GM23248 (cell line): Measurements from ENCODE around the gene TMX1. TPM values are rescaled to one million over a fixed set of nuclear protein-coding genes. Genes with fewer than 3 reads are reported as not detected.

Source experiments
- DNase-seq: peaks from one replicate; pipeline ENCODE4 v3.0.0-alpha.2; 2015
- H2AFZ ChIP-seq: fragments of 200-600 bp; sonication (generic); 2 replicates; pipeline ENCODE4 v1.6.1; 2016; ENCODE audit warnings: antibody characterized with exemption
- H3F3A ChIP-seq: fragments of 200-600 bp; sonication (generic); 2 replicates; pipeline ENCODE4 v1.6.1; 2016; ENCODE audit warnings: mild to moderate bottlenecking, antibody characterized with exemption, mixed run types; ENCODE audit not compliant: insufficient read depth
- H3K27ac ChIP-seq: fragments of 200-600 bp; sonication (generic); 2 replicates; pipeline ENCODE4 v1.5.1; 2016; ENCODE audit warnings: mild to moderate bottlenecking
- H3K27me3 ChIP-seq: fragments of 200-600 bp; sonication (generic); replicated peaks from 2 replicates; pipeline ENCODE4 v1.6.1; 2016; ENCODE audit warnings: mild to moderate bottlenecking; ENCODE audit not compliant: insufficient read depth
- H3K36me3 ChIP-seq: fragments of 200-600 bp; sonication (generic); 2 replicates; pipeline ENCODE4 v1.6.1; 2016; ENCODE audit warnings: low read depth, mild to moderate bottlenecking
- H3K4me1 ChIP-seq: fragments of 200-600 bp; sonication (generic); 2 replicates; pipeline ENCODE4 v1.6.1; 2016; ENCODE audit warnings: mild to moderate bottlenecking; ENCODE audit not compliant: insufficient read depth
- H3K4me2 ChIP-seq: fragments of 200-600 bp; sonication (generic); one replicate; pipeline ENCODE4 v1.6.1; 2016; ENCODE audit warnings: mild to moderate bottlenecking; ENCODE audit not compliant: unreplicated experiment
- H3K4me3 ChIP-seq: fragments of 200-600 bp; sonication (generic); 2 replicates; pipeline ENCODE4 v1.5.1; 2016; ENCODE audit warnings: mild to moderate bottlenecking
- H3K79me2 ChIP-seq: fragments of 200-600 bp; sonication (generic); 2 replicates; pipeline ENCODE4 v1.6.1; 2016; ENCODE audit warnings: mild to moderate bottlenecking; ENCODE audit not compliant: insufficient read depth
- H3K9ac ChIP-seq: fragments of 200-600 bp; sonication (generic); 2 replicates; pipeline ENCODE4 v1.6.1; 2016; ENCODE audit warnings: mild to moderate bottlenecking
- H3K9me2 ChIP-seq: fragments of 200-600 bp; sonication (generic); 2 replicates; pipeline ENCODE4 v1.6.1; 2016; ENCODE audit warnings: mixed run types, mild to moderate bottlenecking, moderate library complexity; ENCODE audit not compliant: insufficient read depth
- H3K9me3 ChIP-seq: fragments of 200-600 bp; sonication (generic); one replicate; pipeline ENCODE4 v1.6.1; 2017; ENCODE audit warnings: low read depth
- H4K20me1 ChIP-seq: fragments of 200-600 bp; sonication (generic); 2 replicates; pipeline ENCODE4 v1.6.0; 2016; ENCODE audit not compliant: insufficient read depth
- EZH2 ChIP-seq: fragments of 200-600 bp; sonication (generic); IDR thresholded peaks from 2 replicates; pipeline ENCODE4 v1.6.1; 2018; ENCODE audit warnings: antibody characterized with exemption, mild to moderate bottlenecking; ENCODE audit not compliant: insufficient read depth, poor library complexity, severe bottlenecking
- EZH2phosphoT487 ChIP-seq: fragments of 200-600 bp; sonication (generic); IDR thresholded peaks from 2 replicates; pipeline ENCODE4 v1.6.1; 2018; ENCODE audit warnings: antibody characterized with exemption, moderate library complexity, mild to moderate bottlenecking, low read depth; ENCODE audit not compliant: insufficient read depth
- WGBS, 2 experiments: methylation state at CpG; one replicate each; pipeline ENCODE4 v1.1.6; 2015 to 2017; ENCODE audit warnings: low lambda C conversion rate in 2 of 2, low coverage in 1 of 2; ENCODE audit errors: missing lambda C conversion rate in 2 of 2; 5-methylcytosine and 5-hydroxymethylcytosine counted together
- in situ Hi-C: fragments of 300-500 bp; cut with MboI; formaldehyde crosslinking; loops from 2 replicates; pipeline ENCODE4 v1.15.0; 2020
- polyA plus RNA-seq: library from polyadenylated mRNA; unstranded; fragments of >200 nt; fragmentation: Nextera tagmentation; extraction: Ambion mirVana; gene quantifications from 2 replicates; pipeline ENCODE4 v1.2.1, GENCODE V29; 2016
- total RNA-seq: library from RNA; depleted of rRNA; stranded (reverse); fragments of >200 nt; shearing (Covaris generic); gene quantifications from 2 replicates; pipeline ENCODE4 v1.2.3, GENCODE V29; 2014

The TMX1 gene
- total and polyA plus RNA-seq, 2 experiments from 2014 or later, result 54.8 to 67.9 TPM

DNA sequence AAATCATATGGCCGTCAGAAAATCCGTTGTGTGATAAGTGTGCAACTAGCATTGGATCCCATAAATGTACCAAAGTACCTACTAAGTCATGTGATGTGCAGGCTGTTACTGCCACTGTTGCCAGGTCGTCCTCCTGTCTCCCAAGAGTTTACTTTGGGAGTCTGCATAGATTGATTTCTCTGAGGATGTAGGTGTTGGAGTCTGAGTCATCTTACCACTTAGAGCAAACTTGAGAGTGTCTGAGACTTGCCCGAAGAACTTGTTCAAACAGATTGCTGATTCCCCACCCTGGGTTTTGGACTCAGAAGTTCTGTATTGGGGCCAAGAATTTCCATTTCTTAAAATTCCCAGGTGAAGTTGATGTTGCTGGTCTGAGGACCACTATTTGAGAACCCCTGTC lies 11.4 kb downstream of the TMX1 start:
- Histone ChIP-seq H3K4me2 (no peak overlapping the region), H3K9me3 (no peaks in the 10 kb centered on the region), H3K27ac (no peak overlapping the region), H3K4me3 (no peak overlapping the region), H2AFZ (no peak overlapping the region), H3F3A (no peaks in the 10 kb centered on the region), H3K9ac (no peak overlapping the region), H3K79me2 (peaks cover 17% of the 10 kb centered on the region), H3K4me1 (no peaks in the 10 kb centered on the region), H4K20me1 (no peaks in the 10 kb centered on the region), H3K9me2 (no peaks in the 10 kb centered on the region), H3K36me3 (peaks cover 33% of the 10 kb centered on the region), H3K27me3 (no peaks in the 10 kb centered on the region)
- DNase-seq, result no peak
- WGBS, 2 experiments, result 90 to 91% methylated on average over 4 of the region's 4 CpGs
- no peak for TF ChIP-seq EZH2
- no peak for TF ChIP-seq EZH2phosphoT487
- in situ Hi-C loops, result no loop called here

- Histone ChIP-seq H3K4me2 (no peak overlapping the region), H3F3A (no peaks in the 10 kb centered on the region), H3K9ac (no peak overlapping the region), H3K9me3 (no peaks in the 10 kb centered on the region), H3K27ac (no peak overlapping the region), H3K27me3 (no peaks in the 10 kb centered on the region), H3K4me3 (no peak overlapping the region), H3K9me2 (no peaks in the 10 kb centered on the region), H3K4me1 (no peaks in the 10 kb centered on the region), H3K79me2 (0 out of 2 replicates have a peak, but pooled peaks cover 6% of the 10 kb centered on the region), H2AFZ (no peak overlapping the region), H3K36me3 (peaks cover 40% of the 10 kb centered on the region), H4K20me1 (no peaks in the 10 kb centered on the region)
- in situ Hi-C loops, result no loop called here
- TF ChIP-seq EZH2phosphoT487 (no peak), EZH2 (no peak)
- no peak for DNase-seq
Observed at GRCh38 chr14:51253880-51254279, 13.8 kb downstream of the TMX1 start.

DNA sequence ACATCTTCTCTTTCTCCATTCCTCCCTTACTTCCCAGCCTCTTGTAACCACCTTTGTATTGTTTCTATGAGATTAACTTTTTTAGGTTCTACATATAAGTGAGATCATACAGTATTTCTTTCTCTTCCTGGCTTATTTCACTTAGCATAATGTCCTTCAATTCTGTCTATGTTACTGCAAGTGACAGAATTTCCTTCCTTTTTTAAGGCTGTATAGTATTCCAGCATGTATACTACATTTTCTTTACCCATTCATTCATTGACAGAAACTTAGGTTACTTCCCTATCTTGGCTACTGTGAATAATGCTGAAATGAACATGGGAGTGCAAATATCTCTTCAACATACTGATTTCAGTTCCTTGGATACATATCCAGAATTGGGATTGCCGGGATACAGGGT lies 18.2 kb downstream of the TMX1 start:
- no peak overlapping the region for H3K4me2 ChIP-seq
- H4K20me1 ChIP-seq, result no peaks in the 10 kb centered on the region
- no peak overlapping the region for H2AFZ ChIP-seq
- 97% methylated on average over 1 of the region's 1 CpG for WGBS, 2 experiments
- no peaks in the 10 kb centered on the region for H3K4me1 ChIP-seq
- in situ Hi-C loops, result no loop called here
- H3K79me2 ChIP-seq, result no peaks in the 10 kb centered on the region
- no peaks in the 10 kb centered on the region for H3K9me3 ChIP-seq
- H3K27me3 ChIP-seq, result no peaks in the 10 kb centered on the region
- no peak for TF ChIP-seq EZH2
- no peak for TF ChIP-seq EZH2phosphoT487
- no peak overlapping the region for H3K9ac ChIP-seq
- no peak overlapping the region for H3K27ac ChIP-seq
- no peaks in the 10 kb centered on the region for H3F3A ChIP-seq
- H3K4me3 ChIP-seq, result no peak overlapping the region
- H3K36me3 ChIP-seq, result peaks cover 20% of the 10 kb centered on the region; the same call in 1 of the 2 replicates
- H3K9me2 ChIP-seq, result no peaks in the 10 kb centered on the region
- no peak for DNase-seq

DNA sequence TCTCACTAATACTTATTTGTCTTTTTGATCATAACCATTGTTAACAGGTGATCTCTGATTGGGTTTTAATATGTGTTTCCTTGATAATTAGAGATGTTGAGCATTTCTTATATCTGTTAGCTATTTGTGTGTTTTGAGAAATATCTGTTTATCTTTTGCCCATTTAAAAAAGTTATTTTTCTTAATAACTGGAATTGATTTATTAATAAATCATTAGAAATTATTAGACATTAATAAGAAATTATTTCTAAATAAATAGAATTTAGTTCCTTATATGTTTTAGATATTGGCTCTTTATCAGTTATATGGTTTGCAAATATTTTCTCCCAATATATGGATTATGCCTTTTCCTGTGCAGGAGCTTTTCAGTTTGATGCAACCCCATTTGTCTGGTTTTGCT lies 18.7 kb downstream of the TMX1 start:
- Histone ChIP-seq H3K9me3 (no peaks in the 10 kb centered on the region), H3K4me2 (no peak overlapping the region), H3K9me2 (no peaks in the 10 kb centered on the region), H3K27ac (no peak overlapping the region), H3K4me1 (no peaks in the 10 kb centered on the region), H3K4me3 (no peak overlapping the region), H3K79me2 (no peaks in the 10 kb centered on the region), H2AFZ (no peak overlapping the region), H3K9ac (no peak overlapping the region), H3K27me3 (no peaks in the 10 kb centered on the region), H4K20me1 (no peaks in the 10 kb centered on the region), H3K36me3 (peaks cover 20% of the 10 kb centered on the region; the same call in 1 of the 2 replicates), H3F3A (no peaks in the 10 kb centered on the region)
- no peak for DNase-seq
- in situ Hi-C loops, result no loop called here
- TF ChIP-seq EZH2 (no peak), EZH2phosphoT487 (no peak)

GRCh38 chr14:51260225-51260624 lies 20.2 kb downstream of the TMX1 start:
- Histone ChIP-seq H3K9me3 (no peaks in the 10 kb centered on the region), H3K9me2 (no peaks in the 10 kb centered on the region), H2AFZ (no peak overlapping the region), H3F3A (no peaks in the 10 kb centered on the region), H3K36me3 (peaks cover 20% of the 10 kb centered on the region; the same call in 1 of the 2 replicates), H3K4me2 (no peak overlapping the region), H3K27me3 (no peaks in the 10 kb centered on the region), H3K79me2 (no peaks in the 10 kb centered on the region), H3K27ac (no peak overlapping the region), H3K4me1 (no peaks in the 10 kb centered on the region), H3K4me3 (no peak overlapping the region), H3K9ac (no peak overlapping the region), H4K20me1 (no peaks in the 10 kb centered on the region)
- no peak for TF ChIP-seq EZH2phosphoT487
- no peak for TF ChIP-seq EZH2
- in situ Hi-C loops, result loop anchor here (10.0 kb wide), 1 partner anchor 715 kb away; no protein-coding TSS in a partner anchor
- 95 to 99% methylated on average over 3 of the region's 3 CpGs for WGBS, 2 experiments
- no peak for DNase-seq
